ENCODE measurements around the gene CYSRT1. TPM values are rescaled to one million over a fixed set of nuclear protein-coding genes. Genes with fewer than 3 reads are reported as not detected.

The CYSRT1 gene
- polyA plus RNA-seq, 1 donor (not counting 4 experiments of a cell fraction or from before 2014, with no cell fraction given) = 0.80 TPM

GRCh38 chr9:137272241-137273094 is 47.5 kb downstream of the CYSRT1 start:
- FAIRE-seq = no peak
- Histone ChIP-seq H3K9me1 (ENCODE audit: control insufficient read depth, extremely low read depth, insufficient read depth, low read length) (no peaks in the 10 kb centered on the region), H3K27ac (ENCODE audit: control insufficient read depth, insufficient read depth, low read length) (no peak overlapping the region), H3K36me3 (ENCODE audit: control insufficient read depth in 2 of 2, extremely low read depth in 1 of 2, insufficient read depth in 2 of 2, low read length in 2 of 2) (peaks cover 20 to 28% of the 10 kb centered on the region in 2 experiments), H3K9me3 (ENCODE audit: control insufficient read depth, low read depth, low read length) (no peaks in the 10 kb centered on the region), H3K4me3 (ENCODE audit: control insufficient read depth in 2 of 3, extremely low read depth in 1 of 3, insufficient read depth in 2 of 3, low read depth in 1 of 3, low read length in 3 of 3) (no peak overlapping the region), H4K20me1 (ENCODE audit: control insufficient read depth, extremely low read depth, insufficient read depth, low read length) (peaks cover 12% of the 10 kb centered on the region), H3K4me1 (ENCODE audit: control insufficient read depth, extremely low read depth, insufficient read depth, low read length) (peaks cover 26% of the 10 kb centered on the region), H3K79me2 (ENCODE audit: control insufficient read depth, insufficient read depth, low read length) (peaks cover 4% of the 10 kb centered on the region), H3K27me3 (ENCODE audit: control insufficient read depth, extremely low read depth, insufficient read depth, low read length) (no peaks in the 10 kb centered on the region), H3K4me2 (ENCODE audit: control insufficient read depth, extremely low read depth, insufficient read depth, low read depth, low read length) (no peak overlapping the region), H2AFZ (ENCODE audit: control insufficient read depth, low read length) (no peak overlapping the region), H3K9ac (ENCODE audit: control insufficient read depth, extremely low read depth, insufficient read depth, low read length) (no peak overlapping the region)
- dilution Hi-C loops (cut with MboI; ENCODE audit: extremely low pct_ligation_motif_present, low sequenced_read_pairs) = no loop called here
- no peak for TF ChIP-seq EZH2 (IDR thresholded peaks at IDR 0.05; ENCODE audit: low read length)
- no peak for TF ChIP-seq CTCF (optimal IDR thresholded peaks at IDR 0.05 in 1 of 3, IDR thresholded peaks at IDR 0.05 in 1 of 3, conservative IDR thresholded peaks at IDR 0.05 in 1 of 3; ENCODE audit: extremely low read depth in 1 of 3, insufficient read depth in 2 of 3, low read length in 3 of 3)
- no peak for DNase-seq (ENCODE audit: low read depth, low spot score)

GRCh38 chr9:137273095-137273490 is 48.1 kb downstream of the CYSRT1 start:
- TF ChIP-seq EZH2 (IDR thresholded peaks at IDR 0.05; ENCODE audit: low read length) = no peak
- no peak for TF ChIP-seq CTCF (optimal IDR thresholded peaks at IDR 0.05 in 1 of 3, IDR thresholded peaks at IDR 0.05 in 1 of 3, conservative IDR thresholded peaks at IDR 0.05 in 1 of 3; ENCODE audit: extremely low read depth in 1 of 3, insufficient read depth in 2 of 3, low read length in 3 of 3)
- Histone ChIP-seq H3K36me3 (ENCODE audit: control insufficient read depth in 2 of 2, extremely low read depth in 1 of 2, insufficient read depth in 2 of 2, low read length in 2 of 2) (peaks cover 15 to 28% of the 10 kb centered on the region in 2 experiments), H2AFZ (ENCODE audit: control insufficient read depth, low read length) (no peak overlapping the region), H3K9me1 (ENCODE audit: control insufficient read depth, extremely low read depth, insufficient read depth, low read length) (no peaks in the 10 kb centered on the region), H3K27me3 (ENCODE audit: control insufficient read depth, extremely low read depth, insufficient read depth, low read length) (no peaks in the 10 kb centered on the region), H3K79me2 (ENCODE audit: control insufficient read depth, insufficient read depth, low read length) (peaks cover 4% of the 10 kb centered on the region), H3K9ac (ENCODE audit: control insufficient read depth, extremely low read depth, insufficient read depth, low read length) (no peak overlapping the region), H3K27ac (ENCODE audit: control insufficient read depth, insufficient read depth, low read length) (no peak overlapping the region), H3K9me3 (ENCODE audit: control insufficient read depth, low read depth, low read length) (no peaks in the 10 kb centered on the region), H3K4me2 (ENCODE audit: control insufficient read depth, extremely low read depth, insufficient read depth, low read depth, low read length) (no peak overlapping the region), H3K4me1 (ENCODE audit: control insufficient read depth, extremely low read depth, insufficient read depth, low read length) (peaks cover 27% of the 10 kb centered on the region), H4K20me1 (ENCODE audit: control insufficient read depth, extremely low read depth, insufficient read depth, low read length) (peaks cover 12% of the 10 kb centered on the region), H3K4me3 (ENCODE audit: control insufficient read depth in 2 of 3, extremely low read depth in 1 of 3, insufficient read depth in 2 of 3, low read depth in 1 of 3, low read length in 3 of 3) (no peak overlapping the region)
- dilution Hi-C loops (cut with MboI; ENCODE audit: extremely low pct_ligation_motif_present, low sequenced_read_pairs) = no loop called here
- FAIRE-seq (no peak), DNase-seq (ENCODE audit: low read depth, low spot score) (no peak)
